GM12874 (cell line): Measurements from ENCODE around the gene CIB2.

Source experiments
- CTCF ChIP-seq: IDR thresholded peaks from 2 replicates; pipeline ENCODE4 v1.5.1; 2011; ENCODE audit warnings: low read depth, mild to moderate bottlenecking, control low read depth, low read length, moderate library complexity; ENCODE audit not compliant: insufficient read depth

The CIB2 gene

GRCh38 chr15:78171864-78172472 is 40.7 kb upstream of the CIB2 start:
- TF ChIP-seq CTCF: no peak

- TF ChIP-seq CTCF: no peak
Observed at GRCh38 chr15:78170848-78171773, 39.9 kb upstream of the CIB2 start.

GRCh38 chr15:78168608-78169007 is 37.4 kb upstream of the CIB2 start:
- no peak for TF ChIP-seq CTCF

GRCh38 chr15:78167227-78167888 is 36.1 kb upstream of the CIB2 start:
- TF ChIP-seq CTCF: no peak

- TF ChIP-seq CTCF: no peak
Observed at GRCh38 chr15:78164010-78164409, 32.8 kb upstream of the CIB2 start.

GRCh38 chr15:78162038-78162437 is 30.8 kb upstream of the CIB2 start:
- no peak for TF ChIP-seq CTCF

GRCh38 chr15:78159395-78159794 is 28.1 kb upstream of the CIB2 start:
- no peak for TF ChIP-seq CTCF
